Keratinocyte (primary cell): ENCODE measurements around the gene MRS2. TPM values are rescaled to one million over a fixed set of nuclear protein-coding genes. Genes with fewer than 3 reads are reported as not detected.

Source experiments
- DNase-seq: peaks from one replicate; pipeline ENCODE4 v3.0.0-alpha.2; 2011; ENCODE audit warnings: low read depth, missing footprints, low spot score
- FAIRE-seq: peaks from 2 replicates; lab custom pipeline; 2011; peaks lifted over from hg19 to GRCh38; lab: Jason Lieb, UNC
- H2AFZ ChIP-seq: 2 replicates; pipeline ENCODE4 v1.6.0; 2012; ENCODE audit warnings: low read length, control low read depth, inconsistent platforms; ENCODE audit not compliant: control insufficient read depth
- H3K27ac ChIP-seq: 2 replicates; pipeline ENCODE4 v1.5.1; 2011; ENCODE audit warnings: low read length; ENCODE audit not compliant: control insufficient read depth, insufficient read depth
- H3K27me3 ChIP-seq: 3 replicates; pipeline ENCODE4 v1.6.0; 2011; ENCODE audit warnings: low read length; ENCODE audit not compliant: control insufficient read depth, insufficient read depth; ENCODE audit errors: extremely low read depth
- H3K36me3 ChIP-seq, 2 experiments: 2 replicates in 1 of 2; 3 replicates in 1 of 2; pipeline ENCODE4 v1.5.1; 2011; ENCODE audit warnings: low read length in 2 of 2, mild to moderate bottlenecking in 1 of 2; ENCODE audit not compliant: control insufficient read depth in 2 of 2, insufficient read depth in 2 of 2; ENCODE audit errors: extremely low read depth in 1 of 2
- H3K4me1 ChIP-seq: 3 replicates; pipeline ENCODE4 v1.5.1; 2011; ENCODE audit warnings: low read length; ENCODE audit not compliant: control insufficient read depth, insufficient read depth; ENCODE audit errors: extremely low read depth
- H3K4me2 ChIP-seq: 3 replicates; pipeline ENCODE4 v1.6.0; 2011; ENCODE audit warnings: low read depth, low read length; ENCODE audit not compliant: control insufficient read depth, insufficient read depth; ENCODE audit errors: extremely low read depth
- H3K4me3 ChIP-seq, 3 experiments: fragments of 200-600 bp in 1 of 3; sonication (generic) in 1 of 3; 2 replicates in 2 of 3; 3 replicates in 1 of 3; pipeline ENCODE4 v1.5.1; 2011 to 2016; ENCODE audit warnings: low read length in 3 of 3, mild to moderate bottlenecking in 3 of 3, control low read depth in 2 of 3, inconsistent platforms in 1 of 3, low read depth in 1 of 3, mixed read lengths in 1 of 3, mixed run types in 1 of 3, moderate library complexity in 1 of 3; ENCODE audit not compliant: control insufficient read depth in 2 of 3, insufficient read depth in 2 of 3; ENCODE audit errors: extremely low read depth in 1 of 3
- H3K79me2 ChIP-seq: 2 replicates; pipeline ENCODE4 v1.6.0; 2012; ENCODE audit warnings: low read length; ENCODE audit not compliant: control insufficient read depth, insufficient read depth
- H3K9ac ChIP-seq: 3 replicates; pipeline ENCODE4 v1.6.0; 2011; ENCODE audit warnings: low read length; ENCODE audit not compliant: control insufficient read depth, insufficient read depth; ENCODE audit errors: extremely low read depth
- H3K9me1 ChIP-seq: 3 replicates; pipeline ENCODE4 v1.6.0; 2011; ENCODE audit warnings: low read length; ENCODE audit not compliant: control insufficient read depth, insufficient read depth; ENCODE audit errors: extremely low read depth
- H3K9me3 ChIP-seq: 2 replicates; pipeline ENCODE4 v1.5.1; 2012; ENCODE audit warnings: low read depth, low read length; ENCODE audit not compliant: control insufficient read depth
- H4K20me1 ChIP-seq: 3 replicates; pipeline ENCODE4 v1.6.0; 2011; ENCODE audit warnings: low read length; ENCODE audit not compliant: control insufficient read depth, insufficient read depth; ENCODE audit errors: extremely low read depth
- CTCF ChIP-seq, 3 experiments: IDR thresholded peaks in 1 of 3; conservative IDR thresholded peaks in 1 of 3; optimal IDR thresholded peaks in 1 of 3; 2 replicates in 2 of 3; 3 replicates in 1 of 3; pipeline versions ENCODE3 to v1.5.1; 2011; ENCODE audit warnings: low read length in 3 of 3, mild to moderate bottlenecking in 3 of 3, moderate library complexity in 2 of 3, control low read depth in 1 of 3, inconsistent platforms in 1 of 3; ENCODE audit not compliant: insufficient read depth in 2 of 3; ENCODE audit errors: extremely low read depth in 1 of 3
- EZH2 ChIP-seq: IDR thresholded peaks from one replicate; pipeline ENCODE4 v1.6.1; 2012; ENCODE audit warnings: inconsistent platforms, mild to moderate bottlenecking, low read length, moderate library complexity
- dilution Hi-C: fragments of 300-500 bp; cut with MboI; formaldehyde crosslinking; loops from one replicate; pipeline ENCODE4 v1.7.0; 2020; ENCODE audit warnings: low sequenced_read_pairs; ENCODE audit not compliant: extremely low pct_ligation_motif_present
- polyA plus RNA-seq, 5 experiments: library from polyadenylated mRNA; depleted of rRNA in 3 of 5; stranded (reverse) in 3 of 5; stranded (forward) in 1 of 5; unstranded in 1 of 5; fragments of >200 nt; gene quantifications; 1 replicate in 1 of 5; 2 replicates in 3 of 5; 3 replicates in 1 of 5; pipeline versions ENCODE4 v1.2.1 to v1.2.3, GENCODE V29; 2011 to 2012; ENCODE audit warnings: missing spikeins in 2 of 5, low read depth in 1 of 5, low replicate concordance in 1 of 5

MRS2 gene
- polyA plus RNA-seq, 1 donor (not counting 4 experiments of a cell fraction or from before 2014, with no cell fraction given), result 26.9 TPM

GRCh38 chr6:24430086-24430485, 27.4 kb downstream of the MRS2 start:
- Histone ChIP-seq H3K36me3 (peaks cover 0 to under 1% of the 10 kb centered on the region in 2 experiments), H3K9me1 (peaks cover 2% of the 10 kb centered on the region), H3K27ac (no peak overlapping the region), H2AFZ (no peak overlapping the region), H4K20me1 (no peaks in the 10 kb centered on the region), H3K9me3 (no peaks in the 10 kb centered on the region), H3K4me2 (no peak overlapping the region), H3K4me3 (no peak overlapping the region), H3K79me2 (no peaks in the 10 kb centered on the region), H3K9ac (no peak overlapping the region), H3K4me1 (peaks cover 3% of the 10 kb centered on the region), H3K27me3 (no peaks in the 10 kb centered on the region)
- no peak for TF ChIP-seq EZH2
- no peak for TF ChIP-seq CTCF (optimal IDR thresholded peaks at IDR 0.05 in 1 of 3, IDR thresholded peaks at IDR 0.05 in 1 of 3, conservative IDR thresholded peaks at IDR 0.05 in 1 of 3; ENCODE audit: extremely low read depth in 1 of 3, insufficient read depth in 2 of 3, low read length in 3 of 3)
- dilution Hi-C loops, result no loop called here
- FAIRE-seq, result no peak
- DNase-seq, result no peak

GRCh38 chr6:24431045-24431451, 28.3 kb downstream of the MRS2 start:
- no peak overlapping the region for H2AFZ ChIP-seq
- DNase-seq (peak; percentile 1), FAIRE-seq (no peak)
- no peak overlapping the region for H3K4me2 ChIP-seq
- H4K20me1 ChIP-seq, result no peaks in the 10 kb centered on the region
- peak; percentile 37 to 64 (median 53) for TF ChIP-seq CTCF (optimal IDR thresholded peaks at IDR 0.05 in 1 of 3, IDR thresholded peaks at IDR 0.05 in 1 of 3, conservative IDR thresholded peaks at IDR 0.05 in 1 of 3; ENCODE audit: extremely low read depth in 1 of 3, insufficient read depth in 2 of 3, low read length in 3 of 3)
- no peak for TF ChIP-seq EZH2
- H3K4me1 ChIP-seq, result peaks cover 3% of the 10 kb centered on the region
- no peaks in the 10 kb centered on the region for H3K27me3 ChIP-seq
- no peaks in the 10 kb centered on the region for H3K36me3 ChIP-seq
- H3K79me2 ChIP-seq, result no peaks in the 10 kb centered on the region
- no peaks in the 10 kb centered on the region for H3K9me3 ChIP-seq
- no peak overlapping the region for H3K27ac ChIP-seq
- H3K9me1 ChIP-seq, result peaks cover 2% of the 10 kb centered on the region
- dilution Hi-C loops, result no loop called here
- no peak overlapping the region for H3K4me3 ChIP-seq
- no peak overlapping the region for H3K9ac ChIP-seq
